ENCODE measurements around the gene GUCY1A1. TPM values are rescaled to one million over a fixed set of nuclear protein-coding genes. Genes with fewer than 3 reads are reported as not detected.

Gene GUCY1A1
- polyA plus RNA-seq, 1 donor from 2014 or later = 13.6 TPM

- H3K36me3 ChIP-seq (ENCODE audit: insufficient read depth, low read length) = no peaks in the 10 kb centered on the region
- no peak overlapping the region for H3K4me2 ChIP-seq (ENCODE audit: low read length)
- no peaks in the 10 kb centered on the region for H3K9me2 ChIP-seq (ENCODE audit: insufficient read depth, low read length)
- no peaks in the 10 kb centered on the region for H3K27me3 ChIP-seq (ENCODE audit: insufficient read depth, low read depth, low read length)
- H3K9me3 ChIP-seq (ENCODE audit: low read length) = no peaks in the 10 kb centered on the region
- TF ChIP-seq EZH2 (IDR thresholded peaks at IDR 0.05; ENCODE audit: borderline replicate concordance, insufficient read depth, low read length, poor library complexity, severe bottlenecking) (no peak), EP300 (conservative IDR thresholded peaks at IDR 0.05; ENCODE audit: poor library complexity, severe bottlenecking) (no peak), POLR2AphosphoS5 (IDR thresholded peaks at IDR 0.05) (no peak), TAF1 (IDR thresholded peaks at IDR 0.05; ENCODE audit: low read depth) (no peak), SMC3 (conservative IDR thresholded peaks at IDR 0.05; ENCODE audit: poor library complexity) (no peak), MXI1 (conservative IDR thresholded peaks at IDR 0.05; ENCODE audit: poor library complexity, severe bottlenecking) (no peak), RAD21 (conservative IDR thresholded peaks at IDR 0.05) (no peak)
- TF ChIP-seq, protein P1, sequence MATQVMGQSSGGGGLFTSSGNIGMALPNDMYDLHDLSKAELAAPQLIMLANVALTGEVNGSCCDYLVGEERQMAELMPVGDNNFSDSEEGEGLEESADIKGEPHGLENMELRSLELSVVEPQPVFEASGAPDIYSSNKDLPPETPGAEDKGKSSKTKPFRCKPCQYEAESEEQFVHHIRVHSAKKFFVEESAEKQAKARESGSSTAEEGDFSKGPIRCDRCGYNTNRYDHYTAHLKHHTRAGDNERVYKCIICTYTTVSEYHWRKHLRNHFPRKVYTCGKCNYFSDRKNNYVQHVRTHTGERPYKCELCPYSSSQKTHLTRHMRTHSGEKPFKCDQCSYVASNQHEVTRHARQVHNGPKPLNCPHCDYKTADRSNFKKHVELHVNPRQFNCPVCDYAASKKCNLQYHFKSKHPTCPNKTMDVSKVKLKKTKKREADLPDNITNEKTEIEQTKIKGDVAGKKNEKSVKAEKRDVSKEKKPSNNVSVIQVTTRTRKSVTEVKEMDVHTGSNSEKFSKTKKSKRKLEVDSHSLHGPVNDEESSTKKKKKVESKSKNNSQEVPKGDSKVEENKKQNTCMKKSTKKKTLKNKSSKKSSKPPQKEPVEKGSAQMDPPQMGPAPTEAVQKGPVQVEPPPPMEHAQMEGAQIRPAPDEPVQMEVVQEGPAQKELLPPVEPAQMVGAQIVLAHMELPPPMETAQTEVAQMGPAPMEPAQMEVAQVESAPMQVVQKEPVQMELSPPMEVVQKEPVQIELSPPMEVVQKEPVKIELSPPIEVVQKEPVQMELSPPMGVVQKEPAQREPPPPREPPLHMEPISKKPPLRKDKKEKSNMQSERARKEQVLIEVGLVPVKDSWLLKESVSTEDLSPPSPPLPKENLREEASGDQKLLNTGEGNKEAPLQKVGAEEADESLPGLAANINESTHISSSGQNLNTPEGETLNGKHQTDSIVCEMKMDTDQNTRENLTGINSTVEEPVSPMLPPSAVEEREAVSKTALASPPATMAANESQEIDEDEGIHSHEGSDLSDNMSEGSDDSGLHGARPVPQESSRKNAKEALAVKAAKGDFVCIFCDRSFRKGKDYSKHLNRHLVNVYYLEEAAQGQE (IDR thresholded peaks at IDR 0.05; ENCODE audit: borderline replicate concordance) = no peak
- no peaks in the 10 kb centered on the region for H3F3A ChIP-seq (ENCODE audit: insufficient read depth, low read length, poor library complexity, severe bottlenecking)
- H3K4me3 ChIP-seq (ENCODE audit: low read length) = no peak overlapping the region
- H3K27ac ChIP-seq (ENCODE audit: low read length) = no peak overlapping the region
- H4K20me1 ChIP-seq (ENCODE audit: insufficient read depth) = no peaks in the 10 kb centered on the region
- no peak overlapping the region for H3K9ac ChIP-seq (ENCODE audit: low read length)
- H3K79me2 ChIP-seq (replicated peaks; ENCODE audit: insufficient read depth, low read length) = no peaks in the 10 kb centered on the region
- H2AFZ ChIP-seq (ENCODE audit: low read depth, low read length) = no peak overlapping the region
Measured at GRCh38 chr4:155687380-155687982, 20.8 kb downstream of the GUCY1A1 start.

GRCh38 chr4:155688211-155688610 lies 21.6 kb downstream of the GUCY1A1 start:
- Histone ChIP-seq H3K4me2 (ENCODE audit: low read length) (no peak overlapping the region), H3F3A (ENCODE audit: insufficient read depth, low read length, poor library complexity, severe bottlenecking) (no peaks in the 10 kb centered on the region), H3K27ac (ENCODE audit: low read length) (no peak overlapping the region), H3K79me2 (replicated peaks; ENCODE audit: insufficient read depth, low read length) (no peaks in the 10 kb centered on the region), H3K27me3 (ENCODE audit: insufficient read depth, low read depth, low read length) (no peaks in the 10 kb centered on the region), H2AFZ (ENCODE audit: low read depth, low read length) (no peak overlapping the region), H3K9me3 (ENCODE audit: low read length) (no peaks in the 10 kb centered on the region), H3K4me3 (ENCODE audit: low read length) (no peak overlapping the region), H4K20me1 (ENCODE audit: insufficient read depth) (no peaks in the 10 kb centered on the region), H3K9me2 (ENCODE audit: insufficient read depth, low read length) (no peaks in the 10 kb centered on the region), H3K9ac (ENCODE audit: low read length) (no peak overlapping the region), H3K36me3 (ENCODE audit: insufficient read depth, low read length) (no peaks in the 10 kb centered on the region)
- no peak for TF ChIP-seq RAD21 (conservative IDR thresholded peaks at IDR 0.05)
- TF ChIP-seq EP300 (conservative IDR thresholded peaks at IDR 0.05; ENCODE audit: poor library complexity, severe bottlenecking) = no peak
- TF ChIP-seq EZH2 (IDR thresholded peaks at IDR 0.05; ENCODE audit: borderline replicate concordance, insufficient read depth, low read length, poor library complexity, severe bottlenecking) = no peak
- TF ChIP-seq POLR2AphosphoS5 (IDR thresholded peaks at IDR 0.05) = no peak

DNA sequence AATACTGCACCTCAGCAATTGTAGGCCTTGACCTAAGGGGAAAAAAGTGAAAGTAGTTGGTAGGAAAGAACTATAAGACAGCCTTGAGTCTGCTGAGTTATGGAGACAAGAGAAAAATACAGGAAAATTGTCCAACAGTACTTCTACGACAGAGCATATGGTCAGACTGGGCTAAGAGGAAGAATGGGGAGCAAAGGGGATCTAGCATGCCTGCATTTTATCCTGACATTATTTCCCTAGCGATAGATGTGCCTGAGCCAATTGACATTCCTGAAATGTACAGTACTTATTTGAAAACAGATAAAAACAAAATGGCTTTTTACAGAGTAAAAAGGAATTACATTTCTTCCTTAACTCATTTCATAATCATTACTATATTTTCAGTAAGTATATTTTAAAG lies 22.2 kb downstream of the GUCY1A1 start:
- H3F3A ChIP-seq (ENCODE audit: insufficient read depth, low read length, poor library complexity, severe bottlenecking) = no peaks in the 10 kb centered on the region
- no peaks in the 10 kb centered on the region for H4K20me1 ChIP-seq (ENCODE audit: insufficient read depth)
- no peak overlapping the region for H3K4me2 ChIP-seq (ENCODE audit: low read length)
- H2AFZ ChIP-seq (ENCODE audit: low read depth, low read length) = no peak overlapping the region
- no peak overlapping the region for H3K27ac ChIP-seq (ENCODE audit: low read length)
- no peaks in the 10 kb centered on the region for H3K9me3 ChIP-seq (ENCODE audit: low read length)
- TF ChIP-seq RAD21 (conservative IDR thresholded peaks at IDR 0.05) (no peak), EZH2 (IDR thresholded peaks at IDR 0.05; ENCODE audit: borderline replicate concordance, insufficient read depth, low read length, poor library complexity, severe bottlenecking) (no peak), CTCF (IDR thresholded peaks at IDR 0.05; ENCODE audit: poor library complexity, severe bottlenecking) (no peak), SMC3 (conservative IDR thresholded peaks at IDR 0.05; ENCODE audit: poor library complexity) (no peak), MXI1 (conservative IDR thresholded peaks at IDR 0.05; ENCODE audit: poor library complexity, severe bottlenecking) (no peak), TAF1 (IDR thresholded peaks at IDR 0.05; ENCODE audit: low read depth) (no peak), EP300 (conservative IDR thresholded peaks at IDR 0.05; ENCODE audit: poor library complexity, severe bottlenecking) (no peak), POLR2AphosphoS5 (IDR thresholded peaks at IDR 0.05) (no peak)
- TF ChIP-seq, protein P1 (IDR thresholded peaks at IDR 0.05; ENCODE audit: borderline replicate concordance) = no peak
- H3K79me2 ChIP-seq (replicated peaks; ENCODE audit: insufficient read depth, low read length) = no peaks in the 10 kb centered on the region
- no peak overlapping the region for H3K4me3 ChIP-seq (ENCODE audit: low read length)
- no peaks in the 10 kb centered on the region for H3K36me3 ChIP-seq (ENCODE audit: insufficient read depth, low read length)
- no peaks in the 10 kb centered on the region for H3K27me3 ChIP-seq (ENCODE audit: insufficient read depth, low read depth, low read length)
- no peak overlapping the region for H3K9ac ChIP-seq (ENCODE audit: low read length)
- H3K9me2 ChIP-seq (ENCODE audit: insufficient read depth, low read length) = no peaks in the 10 kb centered on the region

Measured in neural cell (in vitro differentiated cells).